ENCODE results near the gene RAB29.

- TF ChIP-seq, protein P1, sequence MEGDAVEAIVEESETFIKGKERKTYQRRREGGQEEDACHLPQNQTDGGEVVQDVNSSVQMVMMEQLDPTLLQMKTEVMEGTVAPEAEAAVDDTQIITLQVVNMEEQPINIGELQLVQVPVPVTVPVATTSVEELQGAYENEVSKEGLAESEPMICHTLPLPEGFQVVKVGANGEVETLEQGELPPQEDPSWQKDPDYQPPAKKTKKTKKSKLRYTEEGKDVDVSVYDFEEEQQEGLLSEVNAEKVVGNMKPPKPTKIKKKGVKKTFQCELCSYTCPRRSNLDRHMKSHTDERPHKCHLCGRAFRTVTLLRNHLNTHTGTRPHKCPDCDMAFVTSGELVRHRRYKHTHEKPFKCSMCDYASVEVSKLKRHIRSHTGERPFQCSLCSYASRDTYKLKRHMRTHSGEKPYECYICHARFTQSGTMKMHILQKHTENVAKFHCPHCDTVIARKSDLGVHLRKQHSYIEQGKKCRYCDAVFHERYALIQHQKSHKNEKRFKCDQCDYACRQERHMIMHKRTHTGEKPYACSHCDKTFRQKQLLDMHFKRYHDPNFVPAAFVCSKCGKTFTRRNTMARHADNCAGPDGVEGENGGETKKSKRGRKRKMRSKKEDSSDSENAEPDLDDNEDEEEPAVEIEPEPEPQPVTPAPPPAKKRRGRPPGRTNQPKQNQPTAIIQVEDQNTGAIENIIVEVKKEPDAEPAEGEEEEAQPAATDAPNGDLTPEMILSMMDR (IDR thresholded peaks at IDR 0.05): no peak
- TF ChIP-seq POLR2AphosphoS5 (IDR thresholded peaks at IDR 0.05): no peak
These were observed 38.4 kb upstream of the RAB29 start for GRCh38 chr1:205813755-205814058.
